ENCODE results near the gene BEGAIN. TPM values are rescaled to one million over a fixed set of nuclear protein-coding genes. Genes with fewer than 3 reads are reported as not detected.

BEGAIN gene
- total and polyA plus RNA-seq, 2 donors (not counting 3 experiments of a cell fraction or from before 2014, with no cell fraction given), result 0.49 TPM; not detected in 1

- Histone ChIP-seq H3K9me1 (replicated peaks; ENCODE audit: control insufficient read depth, extremely low read depth, insufficient read depth, low read length) (no peaks in the 10 kb centered on the region), H3K36me3 (ENCODE audit: control insufficient read depth in 2 of 2, extremely low read depth in 1 of 2, insufficient read depth in 2 of 2, low read length in 2 of 2) (no peaks in the 10 kb centered on the region), H3K4me2 (ENCODE audit: insufficient read depth, low read length) (no peak overlapping the region), H3K27me3 (ENCODE audit: control insufficient read depth in 2 of 2, insufficient read depth in 2 of 2, low read length in 2 of 2) (no peaks in the 10 kb centered on the region), H3K27ac (ENCODE audit: insufficient read depth, low read depth, low read length) (no peak overlapping the region), H2AFZ (ENCODE audit: low read depth, low read length) (no peak overlapping the region), H3K9me3 (replicated peaks; ENCODE audit: control insufficient read depth, insufficient read depth, low read length) (no peaks in the 10 kb centered on the region), H4K20me1 (replicated peaks; ENCODE audit: control insufficient read depth, extremely low read depth, insufficient read depth, low read length) (peaks cover 2% of the 10 kb centered on the region), H3K79me2 (ENCODE audit: control insufficient read depth, insufficient read depth, low read length) (no peaks in the 10 kb centered on the region), H3K4me1 (ENCODE audit: control insufficient read depth, extremely low read depth, insufficient read depth, low read length) (no peaks in the 10 kb centered on the region), H3K9ac (replicated peaks; ENCODE audit: extremely low read depth, insufficient read depth, low read length) (no peak overlapping the region), H3K4me3 (replicated peaks in 1 of 3; ENCODE audit: insufficient read depth in 1 of 3, low read depth in 1 of 3, low read length in 3 of 3) (no peak overlapping the region)
- TF ChIP-seq MYC (IDR thresholded peaks at IDR 0.05; ENCODE audit: low read depth, low read length) (no peak), FOS (IDR thresholded peaks at IDR 0.05; ENCODE audit: borderline replicate concordance, insufficient read depth, low read length) (no peak), MAX (IDR thresholded peaks at IDR 0.05; ENCODE audit: insufficient read depth, insufficient read length) (no peak), CTCF (IDR thresholded peaks at IDR 0.05; ENCODE audit: extremely low read depth in 1 of 2, insufficient read depth in 1 of 2, low read depth in 1 of 2, low read length in 2 of 2) (no peak), EZH2 (IDR thresholded peaks at IDR 0.05; ENCODE audit: borderline replicate concordance, low read depth, low read length, severe bottlenecking) (no peak), POLR2A (IDR thresholded peaks at IDR 0.05; ENCODE audit: low read depth, low read length) (no peak), GATA2 (IDR thresholded peaks at IDR 0.05; ENCODE audit: insufficient read depth, insufficient read length, low read depth, low read length) (no peak), POLR2AphosphoS5 (IDR thresholded peaks at IDR 0.05; ENCODE audit: insufficient read depth, low read depth, low read length) (no peak), JUN (IDR thresholded peaks at IDR 0.05; ENCODE audit: borderline replicate concordance, insufficient read depth, insufficient read length, low read depth) (no peak)
- intact Hi-C loops (cut with micrococcal nuclease), result no loop called here
- FAIRE-seq (no peak), DNase-seq (ENCODE audit: low read depth, low spot score) (no peak)
- no TSS peak for BruUV-seq (replicated peaks)
- dilution Hi-C loops (cut with MboI; ENCODE audit: extremely low pct_ligation_motif_present, low sequenced_read_pairs), result no loop called here
- CTCF ChIA-PET, result no interaction called here
- POLR2A ChIA-PET, result no interaction called here
Observed at GRCh38 chr14:100500128-100500527, 87.1 kb downstream of the BEGAIN start.
